GM19468 (cell line): Measurements from ENCODE around the gene BMX.

Experiments
- ATAC-seq: cut with Tn5 transposase; IDR thresholded peaks from one replicate; pipeline ENCODE4 v1.9.1; 2021; ENCODE audit warnings: mild to moderate bottlenecking, moderate library complexity, moderate number of reproducible peaks; ENCODE audit not compliant: unreplicated experiment; ENCODE audit errors: extremely low read depth

BMX gene

GRCh38 chrX:15566244-15566643 is 65.6 kb downstream of the BMX start:
- ATAC-seq: no peak

GRCh38 chrX:15567267-15567666 is 66.7 kb downstream of the BMX start:
- ATAC-seq: no peak

- no peak for ATAC-seq
Observed at GRCh38 chrX:15567886-15568616, 67.4 kb downstream of the BMX start.

GRCh38 chrX:15570145-15570544 is 69.5 kb downstream of the BMX start:
- no peak for ATAC-seq

GRCh38 chrX:15574017-15574416 is 73.4 kb downstream of the BMX start:
- no peak for ATAC-seq

- no peak for ATAC-seq
Observed at GRCh38 chrX:15576019-15576418, 75.4 kb downstream of the BMX start.

- ATAC-seq: no peak
Observed at GRCh38 chrX:15579778-15580747, 79.5 kb downstream of the BMX start.

GRCh38 chrX:15594371-15594770 is 93.8 kb downstream of the BMX start:
- ATAC-seq: no peak

GRCh38 chrX:15598026-15598425 is 97.4 kb downstream of the BMX start:
- no peak for ATAC-seq

GRCh38 chrX:15599461-15599860 is 98.9 kb downstream of the BMX start:
- no peak for ATAC-seq

- ATAC-seq: no peak
Observed at GRCh38 chrX:15600049-15600448, 99.4 kb downstream of the BMX start.

- ATAC-seq: no peak
Observed at GRCh38 chrX:15600745-15601144, 100.1 kb downstream of the BMX start, which contains the start of gene ACE2. Gene ACE2, minus strand, starts transcription at chrX:15600960. Its CDS starts 49 bp downstream, at chrX:15600911.

- no peak for ATAC-seq
Observed at GRCh38 chrX:15601932-15602331, 101.3 kb downstream of the BMX start.

GRCh38 chrX:15602761-15603160 is 102.2 kb downstream of the BMX start:
- no peak for ATAC-seq

- ATAC-seq: no peak
Observed at GRCh38 chrX:15605226-15605625, 104.6 kb downstream of the BMX start.
